GM18867 (cell line): ENCODE data around the gene AGAP3.

Source experiments
- ATAC-seq: cut with Tn5 transposase; IDR thresholded peaks from one replicate; pipeline ENCODE4 v1.9.1; 2021; ENCODE audit warnings: mild to moderate bottlenecking, moderate library complexity; ENCODE audit not compliant: unreplicated experiment

The AGAP3 gene

DNA sequence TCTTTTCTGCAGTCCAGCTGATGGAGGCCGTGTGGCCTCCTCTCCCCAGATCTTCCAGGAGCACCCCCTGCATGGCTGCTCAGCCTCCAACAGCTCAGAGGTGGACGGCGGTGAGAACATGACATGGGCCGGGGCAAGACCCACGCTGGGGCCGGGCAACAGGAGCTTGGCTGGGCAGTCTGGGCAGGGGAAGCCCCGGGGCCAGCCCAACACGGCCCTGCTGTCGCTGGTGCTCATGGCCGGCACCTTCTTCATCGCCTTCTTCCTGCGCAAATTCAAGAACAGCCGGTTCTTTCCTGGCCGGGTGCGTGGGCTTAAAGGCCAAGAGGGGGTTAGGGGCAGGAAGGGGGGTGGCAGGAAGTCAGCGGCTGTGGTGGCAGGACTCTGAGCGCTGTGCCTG lies 12.3 kb upstream of the AGAP3 start:
- no peak for ATAC-seq

GRCh38 chr7:151074817-151075661 lies 11.2 kb upstream of the AGAP3 start:
- no peak for ATAC-seq

DNA sequence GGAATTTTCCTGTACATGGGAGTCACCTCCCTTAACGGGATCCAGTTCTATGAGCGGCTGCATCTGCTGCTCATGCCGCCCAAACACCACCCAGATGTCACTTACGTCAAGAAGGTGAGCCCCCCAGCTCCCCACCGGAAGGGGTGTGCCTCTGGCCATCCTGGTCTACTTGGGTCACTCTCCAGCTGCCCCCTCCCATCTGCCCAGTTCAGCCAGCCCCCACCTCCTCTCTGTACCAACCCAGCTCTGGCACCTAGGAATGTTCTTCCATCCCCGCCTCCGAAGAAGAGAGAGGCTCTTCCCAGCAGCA lies 10.7 kb upstream of the AGAP3 start:
- no peak for ATAC-seq

DNA sequence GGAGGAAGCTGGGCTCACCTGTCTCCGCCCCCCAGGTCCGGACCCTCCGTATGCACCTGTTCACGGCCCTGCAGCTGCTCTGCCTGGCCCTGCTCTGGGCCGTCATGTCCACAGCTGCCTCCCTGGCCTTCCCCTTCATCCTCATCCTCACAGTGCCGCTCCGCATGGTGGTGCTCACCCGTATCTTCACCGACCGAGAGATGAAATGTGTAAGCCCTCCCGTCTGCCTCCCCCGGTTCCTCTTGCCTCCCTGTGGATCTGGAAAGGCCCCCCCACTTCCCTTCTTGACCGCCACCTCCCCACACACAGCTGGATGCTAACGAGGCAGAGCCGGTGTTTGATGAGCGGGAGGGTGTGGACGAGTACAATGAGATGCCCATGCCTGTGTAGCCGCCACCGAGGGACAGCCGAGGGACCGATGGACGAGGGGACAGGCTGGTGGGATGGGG lies 10.3 kb upstream of the AGAP3 start:
- no peak for ATAC-seq

- no peak for ATAC-seq
Observed at GRCh38 chr7:151076863-151077704, 9.2 kb upstream of the AGAP3 start.

DNA sequence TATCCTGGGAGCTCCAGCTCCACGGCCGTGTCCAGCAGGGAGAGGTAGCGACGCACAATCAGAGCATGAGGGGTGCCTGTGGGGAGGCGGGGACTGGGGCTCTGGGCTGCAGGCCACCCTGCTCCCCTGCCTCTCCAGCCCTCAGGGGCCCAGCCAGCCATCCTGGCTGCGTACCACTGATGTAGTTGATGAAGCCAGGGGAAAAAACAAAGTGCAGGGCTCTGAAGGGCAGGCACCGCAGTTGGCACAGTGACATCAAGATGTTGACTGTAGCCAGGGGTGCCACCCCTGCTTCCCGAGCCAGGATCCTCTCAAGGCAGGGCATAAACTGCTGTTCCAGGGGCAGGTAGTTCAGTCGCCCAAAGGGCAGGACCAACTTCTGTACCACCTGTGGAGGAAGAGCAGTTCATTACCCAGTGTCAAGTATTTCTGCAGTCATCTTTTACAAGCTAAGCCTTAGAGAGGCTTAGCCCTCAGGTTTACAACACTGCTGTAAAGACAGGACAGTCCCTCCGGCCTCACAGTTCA lies 8.5 kb upstream of the AGAP3 start:
- no peak for ATAC-seq

- no peak for ATAC-seq
Observed at GRCh38 chr7:151078233-151079040, 7.8 kb upstream of the AGAP3 start.

DNA sequence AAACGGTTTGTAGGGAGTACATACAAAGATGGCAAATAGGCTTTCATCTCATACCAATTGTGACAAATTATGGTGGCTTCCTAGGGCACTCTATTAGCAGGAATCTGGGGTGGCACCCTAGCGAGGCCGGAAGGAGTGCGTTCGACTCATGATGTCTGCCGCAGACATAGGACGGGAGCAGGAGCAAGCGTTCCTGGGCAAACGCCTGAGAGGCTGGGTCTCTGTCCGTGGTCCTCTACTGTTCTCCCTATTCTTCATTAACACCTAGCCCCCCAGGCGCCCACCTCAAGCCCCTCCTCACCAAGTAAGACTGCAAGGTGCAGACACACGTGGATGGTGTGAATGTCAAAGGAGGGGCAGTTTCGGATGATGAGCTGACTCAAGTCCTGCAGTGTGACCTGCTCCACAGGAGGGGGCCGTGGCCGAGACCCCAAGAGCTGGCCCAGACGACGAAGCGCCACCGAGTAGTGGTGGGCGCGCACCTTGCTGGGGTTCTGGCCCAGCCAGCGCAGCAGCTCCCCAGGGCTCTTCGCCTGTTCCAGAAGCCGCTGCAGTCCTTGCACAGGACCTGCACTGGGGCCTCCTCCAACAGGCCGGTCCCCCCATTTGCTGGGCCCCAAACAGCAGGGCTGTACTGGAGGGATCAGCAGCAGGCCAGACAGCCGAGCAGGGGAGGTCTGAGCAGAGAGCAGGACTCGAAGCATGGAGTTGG lies 6.9 kb upstream of the AGAP3 start:
- ATAC-seq: no peak

GRCh38 chr7:151080067-151080521 lies 6.2 kb upstream of the AGAP3 start:
- ATAC-seq: peak; percentile 0

- ATAC-seq: peak; percentile 76
Observed at GRCh38 chr7:151080522-151081169, 5.6 kb upstream of the AGAP3 start, which contains the start of gene FASTK. Gene FASTK, minus strand, starts transcription at chr7:151080809. Its CDS starts 43 bp downstream, at chr7:151080766.

- no peak for ATAC-seq
Observed at GRCh38 chr7:151081170-151082101, 4.8 kb upstream of the AGAP3 start.

DNA sequence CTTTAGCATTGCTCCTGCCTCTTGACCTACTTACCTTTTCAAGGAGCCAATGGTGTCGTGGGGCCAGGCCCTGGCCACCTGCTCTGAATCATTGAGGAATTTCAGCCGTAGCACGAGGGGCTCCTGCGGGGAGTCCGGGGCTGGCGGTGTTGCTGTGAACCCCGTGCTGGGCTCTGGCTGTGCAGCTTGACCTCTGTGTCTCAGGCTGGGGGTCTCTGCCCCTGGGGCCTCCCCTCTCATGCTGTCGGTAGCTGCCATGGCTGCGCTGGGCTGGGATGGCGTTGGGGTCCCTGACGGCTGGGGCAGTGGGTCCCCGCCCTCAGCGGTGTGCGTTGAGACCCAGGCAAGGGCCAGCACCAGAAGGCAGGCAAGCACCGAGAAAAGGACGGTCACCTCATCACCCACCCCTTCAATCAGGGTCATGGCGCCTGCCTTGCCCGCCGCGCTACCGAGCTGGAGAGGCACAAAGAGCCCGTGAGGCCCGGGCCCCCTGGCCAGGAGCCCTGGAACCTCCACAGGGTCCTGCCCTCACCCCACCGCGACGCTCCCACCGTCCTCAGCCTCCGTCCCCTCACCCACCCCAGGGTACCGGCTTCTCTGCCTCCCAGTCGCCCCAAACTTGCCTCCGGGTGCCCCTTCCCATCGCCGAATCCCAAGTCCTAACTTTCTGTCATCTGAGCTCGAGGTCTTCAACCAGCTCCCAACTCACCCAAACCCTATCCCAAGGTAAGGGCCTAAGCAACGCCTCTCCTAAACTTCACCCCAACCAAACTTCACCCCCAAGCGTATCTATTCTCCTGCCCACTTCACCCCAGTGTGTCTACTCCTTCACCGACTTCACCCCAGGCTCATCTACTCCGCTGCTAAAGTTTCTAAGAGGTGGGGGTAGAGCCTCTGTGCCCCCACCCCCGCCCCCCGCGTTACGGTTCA lies 3.9 kb upstream of the AGAP3 start:
- ATAC-seq: no peak

DNA sequence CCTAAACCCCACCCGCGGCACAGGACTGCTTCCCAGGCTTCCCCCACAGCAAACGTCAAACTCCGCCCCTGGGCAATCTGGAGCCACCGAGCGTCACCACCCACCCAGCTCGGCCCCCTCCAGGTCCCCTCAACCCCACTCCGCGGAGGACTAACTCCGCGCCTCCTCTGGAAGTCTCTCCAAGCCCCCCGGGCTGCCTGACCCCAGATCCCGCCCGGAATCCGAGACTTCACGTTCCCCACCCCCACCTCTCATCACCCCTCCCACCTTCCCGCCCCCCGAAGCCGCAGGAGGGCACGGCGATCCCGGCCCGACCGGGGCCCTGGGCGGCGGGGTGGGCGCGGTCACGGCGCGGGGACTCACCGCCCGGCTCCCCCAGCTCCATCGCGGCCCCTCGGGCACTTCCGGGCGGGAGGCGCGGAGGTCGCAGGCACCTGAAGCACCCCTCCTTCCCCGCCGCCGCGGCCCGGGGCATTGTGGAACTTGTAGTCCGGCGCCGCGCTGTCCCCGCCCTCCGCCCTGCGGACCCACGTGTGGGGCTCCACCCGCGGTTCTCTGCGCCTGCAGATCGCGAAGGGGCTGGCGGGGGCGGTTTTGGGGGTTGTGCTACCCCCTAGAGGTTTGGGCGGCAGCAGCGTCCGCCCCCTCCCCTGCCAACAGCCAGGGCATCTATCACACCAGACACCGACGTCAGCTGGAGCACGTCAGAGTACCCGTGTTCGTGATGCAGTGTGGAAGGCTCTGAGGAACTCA lies 3.0 kb upstream of the AGAP3 start, which contains the start of gene TMUB1:
TMUB1 (minus strand) TSS at position 423 of the 753 bp plus-strand sequence. CDS start 930 bp downstream, outside the sequence.
- peak; percentile 52 for ATAC-seq

- no peak for ATAC-seq
Observed at GRCh38 chr7:151083824-151084160, 2.5 kb upstream of the AGAP3 start.

GRCh38 chr7:151085329-151085690 lies 965 bp upstream of the AGAP3 start:
- no peak for ATAC-seq

DNA sequence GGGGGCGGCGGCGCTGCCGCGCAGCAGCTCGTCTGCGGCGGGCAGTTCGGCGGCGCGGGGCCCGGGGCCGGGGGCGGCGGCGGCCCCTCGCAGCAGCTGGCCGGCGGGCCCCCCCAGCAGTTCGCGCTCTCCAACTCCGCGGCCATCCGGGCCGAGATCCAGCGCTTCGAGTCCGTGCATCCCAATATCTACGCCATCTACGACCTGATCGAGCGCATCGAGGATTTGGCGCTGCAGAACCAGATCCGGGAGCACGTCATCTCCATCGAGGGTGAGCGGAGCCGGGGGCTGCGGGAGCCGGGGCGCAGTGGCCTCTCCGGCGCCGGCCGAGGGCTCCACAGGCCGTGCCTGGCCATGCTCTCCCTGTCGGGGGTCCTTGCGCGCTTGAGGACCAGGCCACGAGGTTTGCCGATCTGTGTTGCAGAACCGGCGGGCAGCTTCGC lies 548 bp downstream of the AGAP3 start:
- ATAC-seq: no peak
